SU-DHL-6 (cell line): Measurements from ENCODE around the gene AGBL4.

Source experiments
- EZH2phosphoT487 ChIP-seq: fragments of 200-600 bp; sonication (generic), shearing (Covaris generic); conservative IDR thresholded peaks from 2 replicates; pipeline ENCODE4 v1.6.1; 2018; ENCODE audit warnings: mild to moderate bottlenecking, antibody characterized with exemption, low read length, moderate library complexity, mixed read lengths
- TF ChIP-seq, protein P1 (sequence below): fragments of 200-600 bp; sonication (generic); IDR thresholded peaks from one replicate; pipeline ENCODE4 v1.5.1; 2017; ENCODE audit warnings: antibody characterized with exemption, mild to moderate bottlenecking, low read length, moderate library complexity; ENCODE audit not compliant: insufficient read depth, poor library complexity, severe bottlenecking

DNA sequence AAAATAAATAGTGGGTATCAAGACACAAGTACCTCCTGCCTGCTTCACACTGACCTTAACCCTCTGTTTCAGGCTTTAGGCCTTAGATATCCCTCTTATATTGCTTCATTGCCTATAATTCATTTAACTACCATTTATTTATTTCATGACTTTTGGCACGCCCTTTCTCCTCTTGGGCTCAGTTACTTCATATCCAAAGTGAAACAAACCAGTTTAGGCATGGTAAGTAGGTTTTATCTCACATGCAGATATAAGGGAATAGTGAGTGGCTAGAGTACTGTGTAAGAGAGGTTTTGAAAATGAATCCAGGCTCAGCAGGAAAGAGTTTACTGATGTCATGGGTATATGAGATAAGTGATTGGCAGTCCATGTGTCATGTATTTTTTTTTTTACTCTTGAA is 1177.3 kb downstream of the AGBL4 start:
- TF ChIP-seq, protein P1, sequence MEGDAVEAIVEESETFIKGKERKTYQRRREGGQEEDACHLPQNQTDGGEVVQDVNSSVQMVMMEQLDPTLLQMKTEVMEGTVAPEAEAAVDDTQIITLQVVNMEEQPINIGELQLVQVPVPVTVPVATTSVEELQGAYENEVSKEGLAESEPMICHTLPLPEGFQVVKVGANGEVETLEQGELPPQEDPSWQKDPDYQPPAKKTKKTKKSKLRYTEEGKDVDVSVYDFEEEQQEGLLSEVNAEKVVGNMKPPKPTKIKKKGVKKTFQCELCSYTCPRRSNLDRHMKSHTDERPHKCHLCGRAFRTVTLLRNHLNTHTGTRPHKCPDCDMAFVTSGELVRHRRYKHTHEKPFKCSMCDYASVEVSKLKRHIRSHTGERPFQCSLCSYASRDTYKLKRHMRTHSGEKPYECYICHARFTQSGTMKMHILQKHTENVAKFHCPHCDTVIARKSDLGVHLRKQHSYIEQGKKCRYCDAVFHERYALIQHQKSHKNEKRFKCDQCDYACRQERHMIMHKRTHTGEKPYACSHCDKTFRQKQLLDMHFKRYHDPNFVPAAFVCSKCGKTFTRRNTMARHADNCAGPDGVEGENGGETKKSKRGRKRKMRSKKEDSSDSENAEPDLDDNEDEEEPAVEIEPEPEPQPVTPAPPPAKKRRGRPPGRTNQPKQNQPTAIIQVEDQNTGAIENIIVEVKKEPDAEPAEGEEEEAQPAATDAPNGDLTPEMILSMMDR, result no peak
- no peak for TF ChIP-seq EZH2phosphoT487
